GM23248 (cell line): ENCODE data around the gene CLIP2.

ENCODE experiments used
- EZH2 ChIP-seq: fragments of 200-600 bp; sonication (generic); IDR thresholded peaks from 2 replicates; pipeline ENCODE4 v1.6.1; 2018; ENCODE audit warnings: antibody characterized with exemption, mild to moderate bottlenecking; ENCODE audit not compliant: insufficient read depth, poor library complexity, severe bottlenecking
- EZH2phosphoT487 ChIP-seq: fragments of 200-600 bp; sonication (generic); IDR thresholded peaks from 2 replicates; pipeline ENCODE4 v1.6.1; 2018; ENCODE audit warnings: antibody characterized with exemption, moderate library complexity, mild to moderate bottlenecking, low read depth; ENCODE audit not compliant: insufficient read depth

DNA sequence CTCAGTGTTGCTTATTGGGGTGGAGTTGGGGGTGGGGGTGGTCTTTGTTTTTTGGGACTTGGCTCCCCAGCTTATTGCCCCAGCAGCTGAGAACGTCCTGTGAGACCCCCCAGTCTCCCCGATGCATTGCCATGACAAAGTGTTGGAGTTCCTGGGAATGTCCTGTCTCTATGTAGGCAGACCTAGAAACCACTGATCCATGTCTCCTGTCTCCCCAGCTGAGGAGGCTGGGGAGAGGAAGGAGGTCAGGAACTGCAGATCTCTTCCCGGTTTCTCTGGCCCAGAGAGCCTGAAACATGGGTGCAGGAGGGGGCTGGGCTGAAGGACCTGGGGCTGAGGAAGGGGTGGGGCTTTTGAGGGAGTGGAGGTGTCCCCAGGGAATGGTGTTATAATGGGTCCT, 84.3 kb downstream of the CLIP2 start:
- no peak for TF ChIP-seq EZH2phosphoT487
- no peak for TF ChIP-seq EZH2
